ENCODE results near the gene PACS2. TPM values are rescaled to one million over a fixed set of nuclear protein-coding genes. Genes with fewer than 3 reads are reported as not detected.

PACS2 gene
- total RNA-seq, 1 experiment from 2014 or later, result 72.5 TPM

GRCh38 chr14:105273062-105273461 lies 41.5 kb upstream of the PACS2 start:
- Mint-ChIP-seq H3K27me3 (ENCODE audit: low read depth) (no peaks in the 10 kb centered on the region), H3K36me3 (ENCODE audit: insufficient read depth in 1 of 3, low read depth in 3 of 3) (no peaks in the 10 kb centered on the region), H3K9me3 (no peaks in the 10 kb centered on the region), H3K27ac (peak overlapping the region in 1 of 3 experiments; percentile 8; a peak in 1 of 7 replicates), H3K4me1 (peaks cover 0 to 4% of the 10 kb centered on the region in 2 experiments; a peak in 2 of 4 replicates), H3K4me3 (no peak overlapping the region)
- Histone ChIP-seq H3K4ac (ENCODE audit: low read depth, low read length) (no peak overlapping the region), H3K79me2 (ENCODE audit: insufficient read depth, low read length) (no peaks in the 10 kb centered on the region), H3K27me3 (ENCODE audit: insufficient read depth, low read length) (no peaks in the 10 kb centered on the region), H3K9me3 (ENCODE audit: control insufficient read depth, low read depth, low read length) (no peaks in the 10 kb centered on the region), H3K79me1 (ENCODE audit: insufficient read depth, low read depth, low read length, poor library complexity, severe bottlenecking) (no peaks in the 10 kb centered on the region), H3K18ac (ENCODE audit: insufficient read length, low read depth, low read length) (no peak overlapping the region), H3K14ac (ENCODE audit: insufficient read depth, low read length) (no peak overlapping the region), H3K4me1 (ENCODE audit: insufficient read depth, low read length) (no peaks in the 10 kb centered on the region), H2BK12ac (ENCODE audit: insufficient read length, low read depth, low read length) (no peak overlapping the region), H4K8ac (replicated peaks; ENCODE audit: insufficient read length, low read depth, low read length) (no peak overlapping the region), H3K4me2 (ENCODE audit: insufficient read depth, insufficient read length, low read length) (no peak overlapping the region), H3K23ac (ENCODE audit: insufficient read length, low read depth, low read length) (no peak overlapping the region), H3K9ac (ENCODE audit: extremely low read depth, insufficient read length, low read length) (no peak overlapping the region), H4K91ac (ENCODE audit: insufficient read length, low read depth, low read length) (no peak overlapping the region), H3K56ac (ENCODE audit: insufficient read length, low read depth, low read length) (no peak overlapping the region), H4K5ac (ENCODE audit: insufficient read length, low read depth, low read length) (no peak overlapping the region), H3T11ph (ENCODE audit: low read length) (no peak overlapping the region), H4K20me1 (ENCODE audit: control insufficient read depth, insufficient read depth, insufficient read length) (no peaks in the 10 kb centered on the region), H2BK20ac (ENCODE audit: low read depth, low read length, poor library complexity, severe bottlenecking) (no peak overlapping the region), H2BK15ac (ENCODE audit: low read depth, low read length) (no peak overlapping the region), H2AFZ (ENCODE audit: low read length) (no peak overlapping the region), H2AK5ac (ENCODE audit: insufficient read length, low read length) (no peak overlapping the region), H3K27ac (ENCODE audit: insufficient read length, low read depth, low read length) (no peak overlapping the region), H2BK120ac (ENCODE audit: low read depth, low read length, poor library complexity, severe bottlenecking) (no peak overlapping the region), H2BK5ac (ENCODE audit: insufficient read length, low read length) (no peak overlapping the region), H3K23me2 (ENCODE audit: insufficient read length, low read depth, low read length, poor library complexity, severe bottlenecking) (no peaks in the 10 kb centered on the region)
- no peak for TF ChIP-seq CTCF (conservative IDR thresholded peaks at IDR 0.05)
- WGBS (ENCODE audit: extremely low coverage, insufficient read length, low lambda C conversion rate), result no CpG with 5 or more reads among the region's 12 CpGs
- DNase-seq, result peak; percentile 22
